HG02870 (cell line): ENCODE data around the gene SLC22A12.

Source experiments
- ATAC-seq: cut with Tn5 transposase; IDR thresholded peaks from one replicate; pipeline ENCODE4 v1.9.1; 2021; ENCODE audit warnings: mild to moderate bottlenecking, moderate library complexity; ENCODE audit not compliant: unreplicated experiment

SLC22A12 gene

GRCh38 chr11:64621283-64622019 lies 30.4 kb downstream of the SLC22A12 start:
- ATAC-seq = no peak

DNA sequence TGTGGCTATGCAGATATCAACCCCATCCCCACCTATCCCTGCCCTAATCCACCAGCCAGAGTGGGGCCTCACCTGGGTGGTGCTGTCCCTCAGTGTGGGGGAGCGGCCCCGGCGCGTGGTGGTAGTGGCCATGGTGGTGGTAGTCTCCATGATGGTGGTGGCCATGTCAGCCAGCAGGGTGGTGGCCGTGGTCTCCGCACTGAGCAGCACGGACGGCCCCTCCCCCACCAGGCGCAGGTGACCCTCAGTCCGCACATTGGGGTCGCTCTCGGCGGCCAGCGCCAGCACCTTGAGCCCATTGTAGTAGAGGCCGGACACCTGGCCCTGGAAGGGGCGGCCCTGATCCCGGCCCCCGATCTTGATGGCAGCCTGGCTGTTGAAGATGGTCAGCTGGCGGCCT lies 31.7 kb downstream of the SLC22A12 start:
- no peak for ATAC-seq

DNA sequence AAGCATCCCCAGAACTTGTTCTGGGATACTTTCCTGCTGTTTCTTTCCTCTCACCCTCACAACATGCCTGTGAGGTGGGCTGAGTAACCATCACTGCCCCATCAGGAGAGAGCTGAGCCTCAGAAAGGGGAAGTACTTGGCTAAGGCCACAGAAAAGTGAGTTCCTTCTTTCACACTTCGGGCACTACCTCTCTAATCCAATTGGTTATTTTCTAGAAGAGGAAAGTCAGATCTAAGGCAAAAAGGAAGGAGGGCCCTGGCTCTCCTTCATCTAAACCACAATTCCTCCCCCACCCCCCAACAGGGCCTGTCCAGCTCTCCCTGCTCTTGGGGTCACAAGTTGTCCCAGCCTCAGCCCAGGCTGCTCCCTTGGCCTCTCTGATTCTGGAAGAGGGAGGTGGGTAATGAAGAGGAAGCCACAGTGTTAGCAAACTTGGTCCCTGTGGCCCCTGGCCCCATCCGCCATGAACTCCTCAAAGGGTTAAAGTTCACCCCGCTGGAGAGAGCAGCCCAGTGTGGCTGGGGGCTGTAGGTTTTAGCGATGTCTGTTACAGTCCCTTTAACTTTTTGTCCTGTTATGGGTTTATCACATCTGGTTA lies 34.0 kb downstream of the SLC22A12 start:
- no peak for ATAC-seq

DNA sequence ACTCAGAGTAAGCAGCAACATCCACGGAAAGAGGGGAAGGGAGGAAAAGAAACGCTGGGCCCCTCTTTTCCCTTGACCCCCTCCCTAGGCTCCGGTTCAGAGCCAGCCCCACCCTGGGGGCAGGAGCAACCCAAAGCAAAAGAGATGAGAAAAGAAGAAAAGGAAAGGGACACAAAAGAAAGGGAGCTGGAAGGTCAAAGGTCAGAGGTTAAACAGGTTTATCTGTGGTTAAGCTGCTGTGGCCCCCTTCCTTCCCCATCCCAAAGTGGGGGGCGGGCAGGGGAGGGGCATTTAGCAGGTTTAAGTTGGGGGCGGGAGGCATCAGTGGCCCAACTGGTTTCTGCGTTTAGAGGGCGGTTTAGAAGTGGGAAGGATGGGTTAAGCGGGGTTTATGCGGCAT lies 35.6 kb downstream of the SLC22A12 start:
- ATAC-seq = no peak

DNA sequence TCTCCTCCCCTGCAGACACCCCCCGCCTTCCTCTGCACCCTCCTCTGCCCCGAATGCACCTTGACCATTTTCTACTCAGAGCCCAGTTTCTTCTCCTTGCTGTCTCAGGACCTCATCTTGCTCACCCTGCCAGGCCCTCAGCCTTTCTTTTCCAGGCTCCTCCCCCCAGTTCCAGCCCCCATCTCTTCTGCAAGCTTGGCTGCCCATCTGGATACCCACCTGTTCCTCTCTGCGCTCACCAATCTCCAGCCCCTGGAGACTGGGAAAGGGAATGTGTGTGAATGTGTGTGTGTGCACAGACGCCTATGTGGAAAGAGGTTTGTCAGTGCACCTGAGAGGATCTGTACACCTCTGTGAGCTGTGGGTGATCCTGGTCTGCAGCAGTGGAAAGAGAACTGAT lies 36.4 kb downstream of the SLC22A12 start:
- ATAC-seq = no peak

- no peak for ATAC-seq
Measured at GRCh38 chr11:64628596-64628995, 37.6 kb downstream of the SLC22A12 start.

DNA sequence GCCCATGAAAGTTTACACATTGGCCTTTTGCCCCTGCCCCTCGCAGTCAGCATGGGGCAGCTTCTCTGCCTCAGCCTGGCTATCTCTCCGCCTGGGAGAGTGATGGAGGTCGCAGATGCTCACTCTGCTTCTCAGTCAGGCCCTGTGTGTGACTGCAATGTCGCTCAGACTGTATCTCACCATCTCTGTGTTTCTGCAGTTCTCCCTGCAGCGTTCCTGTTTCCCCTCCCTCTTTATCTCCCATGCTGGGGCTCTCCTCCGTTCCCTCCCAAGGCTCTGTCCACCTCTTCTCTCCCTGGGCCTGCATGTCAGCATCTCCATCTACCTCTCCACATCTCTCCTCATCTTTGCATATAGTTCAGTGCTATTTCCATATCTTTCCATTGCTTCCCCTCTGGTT lies 38.1 kb downstream of the SLC22A12 start:
- no peak for ATAC-seq

DNA sequence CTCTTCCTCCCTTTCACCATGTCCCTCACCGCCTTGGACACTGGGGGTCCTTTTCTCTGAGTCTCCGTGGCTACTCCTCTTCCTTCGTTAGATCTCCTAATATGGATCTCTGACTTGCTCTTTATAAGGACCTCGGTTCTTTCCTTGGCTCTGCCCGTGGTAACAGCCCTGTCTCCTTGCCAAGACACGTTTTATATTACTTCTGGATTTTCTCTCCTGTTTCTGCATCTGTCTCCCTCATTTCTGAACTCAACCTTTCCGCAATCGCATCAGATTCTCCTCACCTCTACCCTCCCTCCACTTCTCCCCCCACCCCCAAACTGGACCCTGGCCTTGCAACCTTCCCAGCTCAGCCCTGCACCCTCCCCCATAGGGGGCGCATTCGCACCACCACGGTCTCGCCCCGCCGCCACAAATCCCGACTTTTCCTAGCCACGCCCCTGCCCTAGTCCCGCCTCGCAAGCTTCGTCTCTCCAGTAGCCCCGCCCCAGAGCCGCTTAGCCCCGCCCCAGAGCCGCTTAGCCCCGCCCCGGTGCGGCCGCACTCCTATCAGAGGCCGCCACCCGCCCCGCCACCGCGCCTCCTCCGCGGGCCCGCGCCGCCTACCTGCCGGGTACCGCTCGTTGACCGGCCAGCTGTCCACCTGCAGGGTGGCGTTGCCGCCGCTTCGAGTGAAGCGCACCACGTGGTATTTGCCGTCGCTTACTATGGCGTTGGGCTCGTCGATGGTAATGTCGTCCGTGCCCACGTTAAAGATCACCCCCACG lies 39.0 kb downstream of the SLC22A12 start:
- ATAC-seq = no peak

- no peak for ATAC-seq
Measured at GRCh38 chr11:64631675-64632074, 40.7 kb downstream of the SLC22A12 start.

DNA sequence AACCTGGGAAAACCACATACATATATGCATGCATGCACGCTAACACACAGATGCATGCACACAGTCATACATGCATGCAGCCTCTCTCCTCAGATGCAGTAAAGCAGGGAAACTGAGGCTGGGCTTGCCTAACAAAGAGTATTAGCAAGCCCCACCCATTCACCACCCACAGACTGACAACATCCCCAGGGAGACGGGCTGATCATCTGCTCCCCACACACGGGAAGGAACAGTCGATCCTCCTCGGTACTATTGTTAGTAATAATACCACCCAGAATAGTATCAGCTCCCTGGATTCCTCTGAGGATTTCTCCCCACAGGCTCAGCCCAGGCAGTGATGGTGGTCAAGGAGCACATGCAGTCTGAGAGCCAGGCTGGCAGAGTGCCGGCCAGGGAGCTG lies 41.2 kb downstream of the SLC22A12 start:
- no peak for ATAC-seq

GRCh38 chr11:64632654-64633053 lies 41.6 kb downstream of the SLC22A12 start:
- ATAC-seq = no peak

DNA sequence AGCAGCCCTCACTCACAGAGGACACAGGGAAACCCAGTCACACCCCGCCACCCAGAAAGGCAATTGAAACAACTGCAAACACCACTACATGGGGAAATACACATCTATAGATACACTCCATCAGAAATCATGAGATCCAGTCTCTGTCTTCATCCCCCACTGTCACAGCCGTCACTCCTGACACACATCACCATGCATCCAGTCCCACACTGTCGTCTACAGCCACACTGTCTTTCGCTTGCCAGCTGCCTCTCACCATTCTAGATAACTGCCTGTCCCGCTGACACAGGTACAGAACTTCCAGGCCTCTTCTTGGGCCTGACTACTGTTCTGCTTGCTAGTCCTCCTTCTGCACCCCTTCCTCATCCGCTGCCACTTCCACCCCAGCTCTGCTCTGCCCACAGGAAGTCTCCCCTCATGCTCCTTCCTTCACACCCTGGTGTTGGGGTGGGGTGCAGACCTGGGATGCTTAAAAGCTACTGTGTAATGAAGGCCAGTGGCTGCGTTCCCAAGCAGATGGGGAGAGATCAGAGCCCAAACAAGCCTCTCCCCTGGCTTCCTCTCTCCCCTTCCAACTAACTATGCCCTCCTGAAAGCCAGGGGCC lies 42.6 kb downstream of the SLC22A12 start:
- ATAC-seq = no peak

DNA sequence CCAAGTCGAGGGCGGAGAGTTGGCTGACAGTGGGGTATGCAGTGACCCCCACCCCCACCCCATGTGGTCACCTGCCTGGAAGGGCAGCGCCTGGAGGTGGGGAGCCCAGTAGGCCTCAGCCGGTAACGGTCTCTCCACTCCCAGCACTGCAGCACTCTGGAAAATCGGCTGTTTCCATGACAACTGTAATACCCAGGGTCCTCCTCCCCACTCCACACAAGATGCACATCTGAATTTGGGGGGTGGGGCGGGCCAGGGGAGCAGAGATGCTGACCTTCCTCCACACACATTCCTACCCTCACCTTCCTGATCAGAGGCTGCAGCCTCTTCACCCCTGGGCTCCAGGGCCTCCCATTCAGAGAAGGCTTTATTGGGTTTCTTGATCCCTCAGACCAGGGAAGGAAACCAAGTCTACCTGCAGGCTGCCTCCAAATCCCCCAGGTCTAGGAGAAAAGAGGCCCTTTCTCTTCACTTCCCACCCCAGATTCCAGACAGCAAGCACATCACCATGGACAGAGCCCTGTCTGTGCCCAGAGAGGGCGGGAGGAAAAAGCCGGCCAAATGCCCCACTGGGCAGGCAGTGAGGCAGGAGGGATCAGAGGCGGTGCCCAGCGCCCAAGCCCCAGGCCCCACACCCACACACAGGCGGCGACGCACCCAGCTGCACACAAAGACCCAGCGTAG lies 46.5 kb downstream of the SLC22A12 start:
- ATAC-seq = no peak

- no peak for ATAC-seq
Measured at GRCh38 chr11:64638018-64638665, 47.1 kb downstream of the SLC22A12 start.

- no peak for ATAC-seq
Measured at GRCh38 chr11:64638829-64639228, 47.8 kb downstream of the SLC22A12 start.

- ATAC-seq = no peak
Measured at GRCh38 chr11:64639885-64640284, 48.9 kb downstream of the SLC22A12 start.

DNA sequence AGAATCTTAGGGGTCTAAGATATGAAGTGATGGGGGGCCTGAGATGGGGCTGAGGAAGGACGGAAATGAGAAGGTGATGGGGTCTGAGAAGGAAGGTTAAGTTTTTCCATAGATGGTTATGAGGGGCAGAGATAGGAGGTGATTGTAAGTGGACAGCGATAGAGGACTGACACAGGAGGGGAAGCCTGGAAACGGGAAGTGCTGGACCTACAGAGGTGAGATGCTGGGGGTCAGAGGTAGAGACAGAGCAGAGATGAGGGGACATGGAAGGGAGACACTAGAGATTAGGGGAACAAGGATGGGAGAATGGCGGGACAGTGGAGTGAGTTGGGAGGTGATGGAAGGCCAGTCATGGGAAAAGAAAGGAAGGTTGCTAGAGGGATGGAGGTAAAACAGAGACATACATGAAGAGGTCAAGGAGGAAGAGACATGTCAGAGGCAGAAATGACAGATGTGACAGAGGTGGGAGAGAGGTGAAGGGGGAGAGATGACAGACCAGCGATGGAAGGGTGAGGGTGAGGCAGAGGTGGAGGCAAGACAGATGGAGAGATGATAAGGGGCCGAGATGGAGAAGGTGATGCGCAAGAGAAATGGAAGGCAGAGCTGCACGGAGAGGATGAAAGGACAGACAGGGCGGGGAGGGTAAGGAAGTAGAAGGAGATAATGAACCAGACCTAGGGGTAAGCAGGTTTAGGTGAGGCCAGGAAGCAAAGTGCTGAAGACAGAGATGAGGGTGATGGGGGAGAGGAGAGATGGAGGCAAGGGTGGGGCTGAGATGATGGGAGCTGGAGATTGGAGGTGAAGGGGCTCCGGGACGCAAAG lies 50.8 kb downstream of the SLC22A12 start:
- no peak for ATAC-seq

DNA sequence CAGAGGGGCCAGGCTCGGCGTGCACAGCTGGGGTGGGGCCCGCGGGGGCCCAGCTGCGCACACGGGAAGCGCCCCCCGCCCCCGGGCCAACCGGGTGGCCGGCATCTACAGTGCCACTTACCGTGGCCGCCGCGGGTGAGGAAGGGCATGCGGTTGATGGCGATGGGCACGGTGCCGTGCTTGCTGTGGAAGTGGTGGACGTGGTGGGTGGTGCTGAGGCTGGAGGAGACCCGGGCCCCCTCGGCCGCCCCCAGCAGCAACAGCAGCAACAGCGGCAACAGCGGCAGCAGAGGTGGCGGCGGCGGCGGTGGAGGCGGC lies 51.4 kb downstream of the SLC22A12 start:
- ATAC-seq = no peak

GRCh38 chr11:64642871-64643255 lies 51.8 kb downstream of the SLC22A12 start:
- no peak for ATAC-seq
